Right kidney (tissue), 9 donors: ENCODE results near the gene FRAT2.

Experiments used
- DNase-seq: peaks from one replicate; pipeline ENCODE4 v3.0.0-alpha.2; 2016
- long read RNA-seq, 8 donors: transcript quantifications; one replicate each; lab custom pipeline, GENCODE V29; 2026

FRAT2 gene
- long read RNA-seq, donor 1, transcript FRAT2-201 (1 exons, 2,213 nt) = major isoform, 29 of 29 reads
- long read RNA-seq, donor 1, partial matches to known transcripts = 0 of 29 reads
- long read RNA-seq, donor 1, other reads (novel, unspliced or antisense) = 0 of 29 reads
- long read RNA-seq, donor 2, transcript FRAT2-201 (1 exons, 2,213 nt) = major isoform, 17 of 17 reads
- long read RNA-seq, donor 2, partial matches to known transcripts = 0 of 17 reads
- long read RNA-seq, donor 2, other reads (novel, unspliced or antisense) = 0 of 17 reads
- long read RNA-seq, donor 3, transcript FRAT2-201 (1 exons, 2,213 nt) = major isoform, 15 of 15 reads
- long read RNA-seq, donor 3, partial matches to known transcripts = 0 of 15 reads
- long read RNA-seq, donor 3, other reads (novel, unspliced or antisense) = 0 of 15 reads
- long read RNA-seq, donor 4, transcript FRAT2-201 (1 exons, 2,213 nt) = major isoform, 25 of 25 reads
- long read RNA-seq, donor 4, partial matches to known transcripts = 0 of 25 reads
- long read RNA-seq, donor 4, other reads (novel, unspliced or antisense) = 0 of 25 reads
- long read RNA-seq, donor 5, transcript FRAT2-201 (1 exons, 2,213 nt) = major isoform, 45 of 45 reads
- long read RNA-seq, donor 5, partial matches to known transcripts = 0 of 45 reads
- long read RNA-seq, donor 5, other reads (novel, unspliced or antisense) = 0 of 45 reads
- long read RNA-seq, donor 6, transcript FRAT2-201 (1 exons, 2,213 nt) = major isoform, 26 of 26 reads
- long read RNA-seq, donor 6, partial matches to known transcripts = 0 of 26 reads
- long read RNA-seq, donor 6, other reads (novel, unspliced or antisense) = 0 of 26 reads
- long read RNA-seq, donor 7, transcript FRAT2-201 (1 exons, 2,213 nt) = major isoform, 31 of 31 reads
- long read RNA-seq, donor 7, partial matches to known transcripts = 0 of 31 reads
- long read RNA-seq, donor 7, other reads (novel, unspliced or antisense) = 0 of 31 reads
- long read RNA-seq, donor 8, transcript FRAT2-201 (1 exons, 2,213 nt) = major isoform, 26 of 26 reads
- long read RNA-seq, donor 8, partial matches to known transcripts = 0 of 26 reads
- long read RNA-seq, donor 8, other reads (novel, unspliced or antisense) = 0 of 26 reads

- peak; percentile 100 for DNase-seq
Measured at GRCh38 chr10:97334370-97335175, at the start of gene FRAT2. Gene FRAT2, minus strand, starts transcription at chr10:97334729. Its CDS starts 157 bp downstream, at chr10:97334572.

GRCh38 chr10:97384156-97384555 is 49.6 kb upstream of the FRAT2 start:
- no peak for DNase-seq

GRCh38 chr10:97383159-97383558 is 48.6 kb upstream of the FRAT2 start:
- DNase-seq = no peak

GRCh38 chr10:97381626-97382025 is 47.1 kb upstream of the FRAT2 start:
- DNase-seq = no peak

GRCh38 chr10:97380516-97380915 is 46.0 kb upstream of the FRAT2 start:
- DNase-seq = no peak

- no peak for DNase-seq
Measured at GRCh38 chr10:97378933-97379921, 44.7 kb upstream of the FRAT2 start.

- no peak for DNase-seq
Measured at GRCh38 chr10:97376413-97376812, 41.9 kb upstream of the FRAT2 start.

GRCh38 chr10:97373456-97373855 is 38.9 kb upstream of the FRAT2 start:
- no peak for DNase-seq

GRCh38 chr10:97372233-97372875 is 37.8 kb upstream of the FRAT2 start:
- no peak for DNase-seq

- no peak for DNase-seq
Measured at GRCh38 chr10:97371696-97372095, 37.2 kb upstream of the FRAT2 start.

- no peak for DNase-seq
Measured at GRCh38 chr10:97367126-97367649, 32.7 kb upstream of the FRAT2 start.

- DNase-seq = no peak
Measured at GRCh38 chr10:97366572-97366971, 32.0 kb upstream of the FRAT2 start.

GRCh38 chr10:97365761-97366351 is 31.3 kb upstream of the FRAT2 start:
- no peak for DNase-seq

GRCh38 chr10:97363071-97363470 is 28.5 kb upstream of the FRAT2 start:
- no peak for DNase-seq

GRCh38 chr10:97362310-97363033 is 27.9 kb upstream of the FRAT2 start:
- DNase-seq = no peak

GRCh38 chr10:97361537-97361901 is 27.0 kb upstream of the FRAT2 start:
- DNase-seq = no peak

GRCh38 chr10:97360705-97361536 is 26.4 kb upstream of the FRAT2 start:
- no peak for DNase-seq

- DNase-seq = no peak
Measured at GRCh38 chr10:97358781-97359180, 24.3 kb upstream of the FRAT2 start.
